ENCODE measurements around the gene PTPRA.

PTPRA gene

DNA sequence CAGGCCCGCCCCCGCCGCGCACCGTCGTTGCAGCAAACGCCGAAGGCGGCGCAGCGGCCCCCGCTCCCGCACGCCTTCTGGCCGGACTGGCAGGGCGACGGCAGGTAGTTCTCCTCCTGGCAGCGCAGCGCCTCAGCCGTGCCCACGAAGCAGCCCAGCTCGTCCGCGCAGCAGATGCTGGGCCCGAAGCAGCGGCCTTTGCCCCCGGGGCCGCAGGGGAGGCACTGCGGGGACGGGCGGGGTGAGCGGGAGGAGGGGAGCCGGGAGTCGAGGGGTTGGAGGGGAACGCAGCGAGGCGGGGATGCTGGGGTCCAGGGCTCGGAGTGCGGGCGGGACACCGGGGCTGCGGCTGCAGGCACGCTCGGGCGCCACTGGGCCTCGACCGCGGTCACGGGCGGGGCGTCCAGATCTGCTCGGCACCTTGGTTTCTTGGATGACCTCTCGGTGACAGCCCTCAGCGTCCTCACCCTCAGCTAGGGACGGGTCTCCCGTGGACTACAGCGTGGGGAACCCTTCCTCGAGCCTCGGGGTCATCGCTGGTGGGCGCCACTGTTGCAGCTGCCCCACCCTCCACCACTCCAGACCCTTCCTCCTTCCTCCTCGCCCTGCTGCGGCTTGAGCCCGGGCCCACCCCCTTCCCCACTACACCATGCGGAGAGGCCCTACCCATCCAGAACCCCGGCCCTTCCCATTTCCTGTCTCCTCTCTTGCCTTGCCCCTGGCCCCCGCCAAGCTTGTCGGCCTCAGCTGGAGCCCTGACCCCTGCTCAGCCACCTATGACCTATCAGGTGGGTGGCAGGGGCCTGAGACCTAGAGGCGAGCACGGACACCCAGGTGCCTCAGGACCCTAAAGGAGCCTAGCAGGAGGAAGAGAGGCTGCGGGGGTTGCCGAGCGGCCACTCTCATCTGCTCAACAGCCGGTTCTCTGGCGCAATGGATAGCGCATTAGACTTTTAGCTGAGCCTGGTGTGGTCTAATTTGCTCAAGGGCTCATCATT is 210.0 kb downstream of the PTPRA start:
- no peak for DNase-seq

GRCh38 chr20:3084283-3084985 is 211.2 kb downstream of the PTPRA start, which contains the start of gene AVP:
Gene AVP, minus strand, starts transcription at chr20:3084724. Its CDS starts 50 bp downstream, at chr20:3084674.
- no peak for DNase-seq

- DNase-seq: no peak
Observed at GRCh38 chr20:3084986-3085360, 211.7 kb downstream of the PTPRA start.

- no peak for DNase-seq
Observed at GRCh38 chr20:3085571-3086072, 212.3 kb downstream of the PTPRA start.

- DNase-seq: no peak
Observed at GRCh38 chr20:3088031-3088430, 214.8 kb downstream of the PTPRA start.
